Transverse colon (tissue), 4 donors: ENCODE results near the gene CAPN7.

ENCODE experiments used
- CTCF ChIP-seq, 5 experiments: fragments of 200-600 bp in 3 of 5; fragments of 450-650 bp in 2 of 5; sonication (generic) in 3 of 5; IDR thresholded peaks; 1 replicate in 2 of 5; 2 replicates in 3 of 5; pipeline ENCODE4 v1.5.1; 2016 to 2017; ENCODE audit warnings: antibody characterized with exemption in 5 of 5, inconsistent platforms in 3 of 5, mild to moderate bottlenecking in 2 of 5, moderate library complexity in 1 of 5
- EP300 ChIP-seq: sonication (generic); formaldehyde crosslinking; IDR thresholded peaks from one replicate; pipeline ENCODE4 v1.6.1; 2017; ENCODE audit warnings: antibody characterized with exemption, low read depth
- POLR2A ChIP-seq: fragments of 450-650 bp; IDR thresholded peaks from one replicate; pipeline ENCODE4 v1.6.1; 2016; ENCODE audit warnings: antibody characterized with exemption, mild to moderate bottlenecking, moderate library complexity
- POLR2AphosphoS5 ChIP-seq, 3 donors: sonication (generic); formaldehyde crosslinking; IDR thresholded peaks; one replicate each; pipeline ENCODE4 v1.6.1; 2016; ENCODE audit warnings: antibody characterized with exemption in 3 of 3

GRCh38 chr3:15172806-15173205 is 33.2 kb upstream of the CAPN7 start:
- no peak for TF ChIP-seq CTCF (IDR thresholded peaks at IDR 0.05)
- no peak for TF ChIP-seq POLR2A
- no peak for TF ChIP-seq POLR2AphosphoS5 (IDR thresholded peaks at IDR 0.05)
- no peak for TF ChIP-seq EP300
